ENCODE data around the gene NQO1.
"Not testable (repeated sequence)": the region's sequence is repeated elsewhere in the genome, so short reads cannot be mapped to it uniquely, and the experiment has no call there.

- not testable (repeated sequence) for TF ChIP-seq CTCF (IDR thresholded peaks at IDR 0.05; ENCODE audit: insufficient read depth, low read length); REST (IDR thresholded peaks at IDR 0.05; ENCODE audit: insufficient replicate concordance, low read depth); POLR2AphosphoS5 (IDR thresholded peaks at IDR 0.05; ENCODE audit: low read depth); SPI1 (IDR thresholded peaks at IDR 0.05; ENCODE audit: borderline replicate concordance, low read depth); GABPA (IDR thresholded peaks at IDR 0.05; ENCODE audit: low read depth)
Observed at GRCh38 chr16:69757375-69757774, 31.0 kb upstream of the NQO1 start.
